Bronchial epithelial cell (primary cell): ENCODE results near the gene KCND3. TPM values are rescaled to one million over a fixed set of nuclear protein-coding genes. Genes with fewer than 3 reads are reported as not detected.

ENCODE experiments used
- DNase-seq: peaks from one replicate; pipeline ENCODE4 v3.0.0-alpha.2; 2010; ENCODE audit warnings: low read depth
- FAIRE-seq: peaks from 2 replicates; lab custom pipeline; 2011; peaks lifted over from hg19 to GRCh38; lab: Jason Lieb, UNC
- H3K27me3 ChIP-seq: 2 replicates; pipeline ENCODE4 v1.5.1; 2011; ENCODE audit warnings: low read length; ENCODE audit not compliant: control insufficient read depth, insufficient read depth
- H3K36me3 ChIP-seq: 2 replicates; pipeline ENCODE4 v1.5.1; 2011; ENCODE audit warnings: low read length; ENCODE audit not compliant: control insufficient read depth, insufficient read depth
- H3K4me3 ChIP-seq: 2 replicates; pipeline ENCODE4 v1.5.1; 2011; ENCODE audit warnings: mild to moderate bottlenecking, low read depth, low read length, control low read depth
- total RNA-seq: library from RNA; depleted of rRNA; stranded (reverse); fragments of >200 nt; gene quantifications from 2 replicates; pipeline ENCODE4 v1.2.1, GENCODE V29; 2014
- TF ChIP-seq, protein P1 (sequence below): IDR thresholded peaks from 2 replicates; pipeline ENCODE4 v1.5.1; 2011; ENCODE audit warnings: mild to moderate bottlenecking, moderate library complexity, low read length, control low read depth, inconsistent platforms; ENCODE audit not compliant: insufficient read depth, severe bottlenecking

The KCND3 gene
- total RNA-seq, 1 donor from 2014 or later, result under 0.01 TPM

DNA sequence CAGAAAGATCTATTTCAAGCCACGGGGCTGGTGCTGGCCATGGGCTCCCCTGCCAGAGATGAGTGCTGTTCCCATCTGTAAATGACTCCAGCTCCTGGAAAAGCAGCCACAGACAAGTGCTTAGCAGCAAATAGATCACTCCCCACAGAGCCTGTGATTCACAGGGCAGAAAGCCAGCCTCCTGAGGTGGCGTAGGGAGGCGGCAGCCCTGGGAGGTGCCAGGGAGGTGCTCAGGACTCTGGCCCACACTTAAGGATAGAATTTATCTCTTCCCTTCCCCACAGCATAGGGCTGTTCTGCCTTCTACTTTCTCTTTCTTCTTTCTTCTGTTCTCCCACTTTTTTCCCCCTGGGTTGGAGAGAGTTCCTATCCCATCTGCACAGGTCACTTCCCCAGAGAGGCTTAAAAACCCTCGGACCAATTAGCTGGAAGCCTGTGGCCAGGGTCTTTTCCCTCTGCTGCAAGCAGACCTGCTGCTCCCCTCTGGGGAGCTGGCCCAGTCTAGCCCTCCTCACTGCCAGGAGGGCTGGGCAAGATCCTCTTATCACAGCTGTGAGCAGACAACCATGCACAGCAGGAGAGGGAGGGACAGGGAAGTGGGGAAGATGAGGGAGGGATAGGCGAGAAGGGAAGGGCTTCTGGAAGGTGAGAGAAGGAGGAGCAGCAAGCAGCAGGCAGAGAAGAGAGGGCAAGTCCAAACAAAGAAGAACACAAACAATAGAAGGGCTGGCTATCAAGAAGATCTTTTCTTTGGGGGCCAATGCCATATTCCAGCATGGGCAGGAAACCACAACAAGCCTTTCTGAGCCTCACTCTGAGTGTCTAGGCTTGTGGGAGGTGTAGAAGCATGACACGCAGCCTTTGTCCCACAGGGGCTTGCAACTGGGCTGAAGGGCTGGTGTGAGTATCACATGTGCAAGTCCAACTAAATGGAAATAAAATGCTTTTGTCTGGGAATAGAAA, 41.0 kb downstream of the KCND3 start:
- TF ChIP-seq, protein P1, sequence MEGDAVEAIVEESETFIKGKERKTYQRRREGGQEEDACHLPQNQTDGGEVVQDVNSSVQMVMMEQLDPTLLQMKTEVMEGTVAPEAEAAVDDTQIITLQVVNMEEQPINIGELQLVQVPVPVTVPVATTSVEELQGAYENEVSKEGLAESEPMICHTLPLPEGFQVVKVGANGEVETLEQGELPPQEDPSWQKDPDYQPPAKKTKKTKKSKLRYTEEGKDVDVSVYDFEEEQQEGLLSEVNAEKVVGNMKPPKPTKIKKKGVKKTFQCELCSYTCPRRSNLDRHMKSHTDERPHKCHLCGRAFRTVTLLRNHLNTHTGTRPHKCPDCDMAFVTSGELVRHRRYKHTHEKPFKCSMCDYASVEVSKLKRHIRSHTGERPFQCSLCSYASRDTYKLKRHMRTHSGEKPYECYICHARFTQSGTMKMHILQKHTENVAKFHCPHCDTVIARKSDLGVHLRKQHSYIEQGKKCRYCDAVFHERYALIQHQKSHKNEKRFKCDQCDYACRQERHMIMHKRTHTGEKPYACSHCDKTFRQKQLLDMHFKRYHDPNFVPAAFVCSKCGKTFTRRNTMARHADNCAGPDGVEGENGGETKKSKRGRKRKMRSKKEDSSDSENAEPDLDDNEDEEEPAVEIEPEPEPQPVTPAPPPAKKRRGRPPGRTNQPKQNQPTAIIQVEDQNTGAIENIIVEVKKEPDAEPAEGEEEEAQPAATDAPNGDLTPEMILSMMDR, result no peak
- Histone ChIP-seq H3K4me3 (no peak overlapping the region), H3K36me3 (no peaks in the 10 kb centered on the region), H3K27me3 (no peaks in the 10 kb centered on the region)
- FAIRE-seq (no peak), DNase-seq (peak; percentile 86)

DNA sequence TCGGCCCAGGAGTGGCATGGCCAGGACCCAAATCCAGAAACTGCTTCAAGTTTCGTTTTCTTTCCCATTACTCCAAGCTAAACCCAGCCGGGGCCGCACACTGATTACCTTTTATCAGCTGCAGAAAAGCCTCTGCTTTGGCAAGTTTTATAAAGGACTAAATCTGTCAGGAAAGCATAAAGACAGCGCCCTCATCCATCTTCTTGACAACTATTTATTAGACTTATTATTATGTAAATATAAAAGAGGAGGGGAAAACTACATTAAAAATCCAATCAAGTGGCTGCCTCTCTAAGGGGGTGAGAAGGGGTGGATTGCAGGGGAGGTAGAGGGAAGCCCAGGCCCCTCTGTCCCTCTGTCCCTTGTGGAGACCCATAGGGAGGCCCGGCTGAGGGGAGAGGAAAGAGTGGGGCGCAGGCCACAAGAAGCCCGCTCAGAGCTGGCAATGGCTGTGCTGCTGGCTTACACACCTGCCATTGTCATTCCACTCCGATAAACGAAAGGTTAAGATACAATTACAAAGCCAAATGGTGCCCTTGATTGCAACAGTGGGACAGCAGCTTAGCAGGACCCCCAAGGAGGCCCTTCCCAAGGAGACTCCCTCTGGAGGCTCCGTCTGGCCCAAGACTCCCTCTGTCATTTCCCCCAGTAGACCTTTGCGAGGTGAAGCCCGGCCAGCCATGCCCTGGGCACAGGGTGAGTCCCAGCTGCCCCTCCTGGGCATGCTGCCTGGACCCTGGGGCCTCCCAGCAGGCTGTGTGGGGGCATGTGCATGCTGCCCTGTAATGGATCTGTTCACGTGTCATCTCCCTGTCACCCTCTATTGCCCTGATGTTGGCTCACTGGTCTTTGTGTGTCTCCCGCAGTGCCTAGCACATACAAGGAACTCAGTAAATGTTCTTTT, 45.4 kb downstream of the KCND3 start:
- TF ChIP-seq, protein P1, result no peak
- FAIRE-seq, result no peak
- H3K36me3 ChIP-seq, result no peaks in the 10 kb centered on the region
- H3K27me3 ChIP-seq, result no peaks in the 10 kb centered on the region
- no peak for DNase-seq
- H3K4me3 ChIP-seq, result no peak overlapping the region

DNA sequence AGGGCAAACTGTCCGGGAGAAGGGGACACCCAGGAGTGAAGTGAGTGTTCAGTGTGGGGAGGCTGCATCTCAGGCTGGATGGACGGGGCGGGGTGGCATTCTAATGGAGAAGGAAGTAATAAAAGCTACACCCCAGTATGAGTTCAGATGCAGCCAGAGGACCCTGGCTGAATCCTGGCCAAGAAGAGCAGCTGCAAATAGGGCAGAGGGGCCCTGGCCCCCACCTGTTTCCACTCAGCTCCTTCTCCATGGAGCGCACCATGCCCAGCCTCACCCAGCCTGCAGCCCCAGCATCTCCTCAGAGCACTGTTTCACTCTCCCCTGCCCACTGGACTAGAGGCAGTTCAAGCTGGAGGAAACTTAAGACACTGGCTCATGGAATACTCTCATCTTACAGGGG, 46.4 kb downstream of the KCND3 start:
- DNase-seq (no peak), FAIRE-seq (no peak)
- H3K27me3 ChIP-seq, result no peaks in the 10 kb centered on the region
- H3K4me3 ChIP-seq, result no peak overlapping the region
- TF ChIP-seq, protein P1, result no peak
- H3K36me3 ChIP-seq, result no peaks in the 10 kb centered on the region

DNA sequence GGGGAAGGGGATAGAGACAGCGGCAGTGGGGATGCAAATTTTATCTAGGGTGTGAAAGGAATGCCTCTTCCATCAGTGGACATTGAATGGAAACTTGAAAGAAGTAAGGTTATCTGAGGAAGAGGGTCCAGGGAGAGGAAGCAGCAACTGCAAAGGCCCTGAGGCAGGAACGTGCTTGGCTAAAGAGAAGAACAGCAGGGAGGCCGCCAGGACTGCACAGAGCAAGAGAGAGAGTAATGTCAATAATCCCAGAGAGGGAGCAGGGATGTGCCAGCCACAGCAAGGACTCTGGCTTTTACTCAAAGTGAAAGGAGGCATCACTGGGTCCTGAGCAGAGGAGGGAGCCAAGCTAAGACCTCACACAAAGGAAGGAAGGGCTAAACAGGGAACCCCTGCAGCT, 50.9 kb downstream of the KCND3 start:
- TF ChIP-seq, protein P1, result no peak
- FAIRE-seq (no peak), DNase-seq (no peak)
- H3K36me3 ChIP-seq, result no peaks in the 10 kb centered on the region
- H3K4me3 ChIP-seq, result no peak overlapping the region
- H3K27me3 ChIP-seq, result no peaks in the 10 kb centered on the region

DNA sequence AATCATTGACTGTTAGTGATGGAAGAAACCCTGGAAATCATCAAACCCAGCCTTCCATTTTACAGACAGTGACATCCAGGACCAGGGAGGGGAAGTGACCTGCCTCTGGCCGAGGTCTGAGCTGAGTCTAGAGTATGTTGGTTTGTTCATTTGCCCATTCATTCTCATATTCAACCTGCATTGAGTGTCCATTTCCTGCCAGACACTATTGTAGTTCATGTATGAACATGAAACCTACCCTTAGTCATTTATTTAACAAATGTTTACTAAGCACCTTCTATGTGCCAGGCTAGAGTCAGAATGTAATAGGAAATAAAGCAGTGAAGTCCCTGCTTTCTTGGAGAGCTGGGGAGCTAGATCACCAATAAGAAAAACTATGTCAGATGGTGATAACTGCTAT, 51.3 kb downstream of the KCND3 start:
- Histone ChIP-seq H3K36me3 (no peaks in the 10 kb centered on the region), H3K4me3 (no peak overlapping the region), H3K27me3 (no peaks in the 10 kb centered on the region)
- TF ChIP-seq, protein P1, result no peak
- FAIRE-seq (no peak), DNase-seq (peak; percentile 90)
